Measurements from ENCODE around the gene CFAP54.

The CFAP54 gene

GRCh38 chr12:96902076-96902475, 412.7 kb downstream of the CFAP54 start:
- DNase-seq = no peak

DNA sequence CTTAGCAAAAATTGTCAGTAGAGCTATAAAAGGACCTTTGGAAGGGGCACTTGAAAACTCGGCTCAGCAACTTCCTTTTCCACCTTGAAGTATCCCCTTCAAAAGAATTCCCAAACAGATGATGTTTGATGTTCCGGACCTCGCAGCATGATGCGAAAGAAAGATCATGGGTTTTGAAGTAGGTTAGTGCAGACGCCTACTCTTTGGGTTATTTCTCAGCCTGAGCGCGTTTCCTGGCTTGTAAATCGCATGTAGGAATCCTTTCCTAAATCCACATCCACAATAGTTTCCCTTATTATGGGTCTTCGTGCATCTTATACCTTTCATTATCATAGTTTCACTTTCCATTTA, 417.1 kb downstream of the CFAP54 start:
- DNase-seq = no peak

DNA sequence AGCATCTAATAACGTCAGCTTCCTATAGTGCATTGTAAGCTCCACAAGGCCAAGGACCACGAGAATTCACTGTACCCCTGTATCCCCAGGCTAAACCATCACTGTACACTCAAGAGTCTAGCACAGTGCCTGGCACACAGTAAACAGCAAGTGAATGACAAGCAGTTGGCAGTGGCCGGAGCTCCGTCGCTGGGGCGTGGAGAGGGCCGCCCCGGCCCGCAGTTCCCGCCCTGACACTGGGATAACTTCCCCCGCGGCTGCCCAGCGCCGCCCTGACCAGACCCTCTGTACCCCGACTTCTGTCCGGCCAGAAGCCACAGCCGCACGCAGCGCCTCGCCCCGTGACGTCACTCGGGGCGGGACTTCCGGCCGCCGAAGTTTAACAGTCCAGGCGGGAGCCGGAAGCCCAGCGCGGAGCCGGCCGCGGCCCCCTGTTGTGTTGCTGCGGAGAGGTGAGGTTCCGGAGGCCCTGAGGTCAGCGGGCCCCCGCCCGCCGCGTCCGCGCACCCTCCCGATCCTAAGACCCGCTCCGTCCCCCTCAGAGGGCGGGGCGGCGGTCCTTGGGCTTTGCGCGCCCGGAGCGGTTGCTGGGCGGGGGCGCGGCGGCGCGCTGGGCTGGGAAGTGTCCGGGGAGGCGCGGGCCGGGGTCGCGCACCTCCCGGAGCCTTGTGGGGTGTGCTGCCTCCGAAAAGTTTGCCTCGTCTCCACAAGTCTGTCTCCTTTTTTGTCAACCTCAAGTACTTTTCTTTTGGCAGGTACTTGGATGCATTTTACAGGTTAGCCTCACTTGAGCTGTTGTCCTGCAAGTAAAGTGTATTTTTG, 417.7 kb downstream of the CFAP54 start, which contains the start of gene NEDD1:
Gene NEDD1, plus strand, starts transcription at position 409 of the 822 bp plus-strand sequence. CDS start 2,503 bp downstream, outside the sequence.
- no peak for DNase-seq

GRCh38 chr12:96907671-96908422, 418.5 kb downstream of the CFAP54 start:
- no peak for DNase-seq

DNA sequence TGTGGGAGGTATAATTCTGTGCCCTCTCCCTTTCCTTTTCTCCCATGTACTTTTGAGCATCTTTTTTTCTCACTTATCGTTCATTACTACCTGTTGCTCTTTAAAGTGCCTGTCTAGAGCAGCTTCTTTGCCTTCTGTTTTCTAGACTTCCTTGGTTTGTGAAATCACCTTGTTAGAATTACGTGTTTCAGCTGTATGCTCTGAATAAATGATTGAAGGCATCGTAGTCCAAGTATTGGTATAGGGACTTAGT, 419.0 kb downstream of the CFAP54 start:
- no peak for DNase-seq

DNA sequence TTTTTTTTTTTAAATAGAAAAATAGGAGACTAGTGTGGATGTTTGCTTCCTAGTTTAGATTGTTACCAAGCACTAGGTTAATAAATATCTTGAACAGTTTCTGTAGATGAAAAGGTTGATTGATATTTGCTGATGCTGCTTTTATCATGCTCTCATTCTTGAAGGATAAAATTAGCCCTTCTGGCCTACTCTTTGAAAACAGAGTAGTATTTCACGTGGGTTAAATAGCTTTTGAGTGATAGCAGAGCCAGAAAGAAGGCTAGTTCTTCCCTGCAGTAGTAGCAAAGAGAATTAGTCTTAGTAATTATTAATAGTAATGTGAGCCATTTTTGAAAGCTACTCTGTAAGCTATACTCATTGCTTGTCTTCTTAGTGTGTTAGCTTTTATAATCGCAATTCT, 422.9 kb downstream of the CFAP54 start:
- no peak for DNase-seq

GRCh38 chr12:96912943-96913342, 423.6 kb downstream of the CFAP54 start:
- no peak for DNase-seq

- DNase-seq = no peak
These were observed 430.3 kb downstream of the CFAP54 start for GRCh38 chr12:96919510-96920210.
